SK-N-SH (cell line): Measurements from ENCODE around the gene C1QL1. TPM values are rescaled to one million over a fixed set of nuclear protein-coding genes. Genes with fewer than 3 reads are reported as not detected.

Experiments
- CTCF ChIA-PET: fragments of 300-600, 350-600 bp; formaldehyde crosslinking; extraction: SDS; loops from one replicate; lab custom pipeline; 2021; lab: Yijun Ruan, JAX
- POLR2A ChIA-PET: fragments of 350-600 bp; sonication (Branson Sonifier 250); formaldehyde crosslinking; extraction: SDS; loops from one replicate; lab custom pipeline; 2020; ENCODE audit warnings: antibody characterized with exemption, inconsistent platforms; lab: Yijun Ruan, JAX
- DNase-seq: peaks from one replicate; pipeline ENCODE4 v3.0.0; 2012
- H2AFZ ChIP-seq: fragments of 200-600 bp; sonication (generic); 2 replicates; pipeline ENCODE4 v1.8.1; 2016; ENCODE audit warnings: antibody characterized with exemption, mild to moderate bottlenecking, low read depth
- H3F3A ChIP-seq: fragments of 200-600 bp; sonication (generic); replicated peaks from 2 replicates; pipeline ENCODE3; 2016; ENCODE audit warnings: antibody characterized with exemption, mild to moderate bottlenecking; ENCODE audit not compliant: insufficient read depth
- H3K27ac ChIP-seq, 2 experiments: fragments of 200-500 bp in 1 of 2; fragments of 200-600 bp in 1 of 2; sonication (Bioruptor generic) in 1 of 2; sonication (generic), shearing (Covaris generic) in 1 of 2; 2 replicates each; pipeline versions ENCODE4 v1.5.1 to v1.6.1; 2014 to 2016; ENCODE audit warnings: low read depth in 2 of 2, inconsistent platforms in 1 of 2, low read length in 1 of 2, mild to moderate bottlenecking in 1 of 2, mixed read lengths in 1 of 2
- H3K27me3 ChIP-seq: fragments of 200-600 bp; sonication (generic), shearing (Covaris generic); 2 replicates; pipeline ENCODE4 v1.6.1; 2016; ENCODE audit warnings: mixed run types; ENCODE audit not compliant: insufficient read depth
- H3K36me3 ChIP-seq, 2 experiments: fragments of 200-500 bp in 1 of 2; fragments of 200-600 bp in 1 of 2; sonication (Bioruptor generic) in 1 of 2; sonication (generic) in 1 of 2; replicated peaks in 1 of 2; 2 replicates each; pipeline versions ENCODE3 to v1.5.1; 2014 to 2016; ENCODE audit warnings: low read length in 1 of 2, mild to moderate bottlenecking in 1 of 2; ENCODE audit not compliant: insufficient read depth in 2 of 2, control insufficient read depth in 1 of 2
- H3K4me1 ChIP-seq, 2 experiments: fragments of 200-500 bp in 1 of 2; fragments of 200-600 bp in 1 of 2; sonication (Bioruptor generic) in 1 of 2; sonication (generic), shearing (Covaris generic) in 1 of 2; 2 replicates each; pipeline versions ENCODE4 v1.5.1 to v1.6.1; 2014 to 2016; ENCODE audit warnings: low read depth in 1 of 2, low read length in 1 of 2, mixed run types in 1 of 2; ENCODE audit not compliant: insufficient read depth in 2 of 2, control insufficient read depth in 1 of 2
- H3K4me2 ChIP-seq: fragments of 200-600 bp; sonication (generic), shearing (Covaris generic); 2 replicates; pipeline ENCODE4 v1.6.1; 2017; ENCODE audit warnings: mixed run types
- H3K4me3 ChIP-seq, 2 experiments: fragments of 200-500 bp in 1 of 2; fragments of 200-600 bp in 1 of 2; sonication (Bioruptor generic) in 1 of 2; sonication (generic), shearing (Covaris generic) in 1 of 2; 2 replicates each; pipeline versions ENCODE4 v1.5.1 to v1.8.1; 2014 to 2016; ENCODE audit warnings: low read depth in 2 of 2, inconsistent platforms in 1 of 2, low read length in 1 of 2, mild to moderate bottlenecking in 1 of 2, mixed read lengths in 1 of 2, moderate library complexity in 1 of 2
- H3K79me2 ChIP-seq: fragments of 200-600 bp; sonication (generic); 2 replicates; pipeline ENCODE4 v1.8.1; 2017; ENCODE audit warnings: mild to moderate bottlenecking; ENCODE audit not compliant: insufficient read depth
- H3K9ac ChIP-seq: fragments of 200-600 bp; sonication (generic); 2 replicates; pipeline ENCODE4 v1.6.1; 2017; ENCODE audit warnings: mixed run types
- H3K9me2 ChIP-seq: fragments of 200-600 bp; sonication (generic); 2 replicates; pipeline ENCODE4 v1.6.1; 2017; ENCODE audit warnings: mixed run types
- H3K9me3 ChIP-seq: fragments of 200-600 bp; sonication (generic); 2 replicates; pipeline ENCODE4 v1.6.1; 2017; ENCODE audit warnings: mixed run types, mild to moderate bottlenecking, moderate library complexity
- H4K20me1 ChIP-seq: fragments of 200-600 bp; sonication (generic); 2 replicates; pipeline ENCODE4 v1.6.1; 2017; ENCODE audit warnings: mild to moderate bottlenecking, mixed run types; ENCODE audit not compliant: insufficient read depth
- CHD2 ChIP-seq: fragments of 150-350 bp; IDR thresholded peaks from 2 replicates; pipeline ENCODE4 v1.6.1; 2018; ENCODE audit warnings: low read length; ENCODE audit not compliant: partially characterized antibody
- ELF1 ChIP-seq: IDR thresholded peaks from 2 replicates; pipeline ENCODE4 v1.4.0; 2012
- EZH2phosphoT487 ChIP-seq: fragments of 200-600 bp; sonication (generic); IDR thresholded peaks from 2 replicates; pipeline ENCODE4 v1.6.1; 2017; ENCODE audit warnings: low read depth, mixed run types, mild to moderate bottlenecking, antibody characterized with exemption, moderate library complexity, borderline replicate concordance
- GABPA ChIP-seq: IDR thresholded peaks from 2 replicates; pipeline ENCODE4 v1.4.0; 2012; ENCODE audit warnings: low read depth, mild to moderate bottlenecking
- GATA2 ChIP-seq: sonication (generic); formaldehyde crosslinking; IDR thresholded peaks from 2 replicates; pipeline ENCODE4 v1.5.0; 2020; ENCODE audit warnings: mild to moderate bottlenecking, missing genetic modification reagents
- MAX ChIP-seq: IDR thresholded peaks from 2 replicates; pipeline ENCODE4 v1.4.0; 2012; ENCODE audit warnings: low read depth
- NFIC ChIP-seq: IDR thresholded peaks from 2 replicates; pipeline ENCODE4 v1.4.0; 2012; ENCODE audit warnings: borderline replicate concordance
- NRF1 ChIP-seq: IDR thresholded peaks from 2 replicates; pipeline ENCODE4 v1.6.1; 2012; ENCODE audit warnings: low read depth, mild to moderate bottlenecking, low read length
- RAD21 ChIP-seq: IDR thresholded peaks from 2 replicates; pipeline ENCODE4 v1.6.1; 2012; ENCODE audit warnings: mild to moderate bottlenecking, low read length
- RCOR1 ChIP-seq: fragments of 150-350 bp; IDR thresholded peaks from 2 replicates; pipeline ENCODE4 v1.6.1; 2017; ENCODE audit warnings: antibody characterized with exemption, low read length
- REST ChIP-seq: IDR thresholded peaks from 2 replicates; pipeline ENCODE4 v1.6.1; 2012; ENCODE audit warnings: mild to moderate bottlenecking, low read depth, low read length, moderate library complexity
- RFX5 ChIP-seq: IDR thresholded peaks from 2 replicates; pipeline ENCODE4 v1.6.1; 2012; ENCODE audit warnings: mild to moderate bottlenecking, improper control_type of control experiment, low read length
- RXRA ChIP-seq: IDR thresholded peaks from 2 replicates; pipeline ENCODE4 v1.4.0; 2012; ENCODE audit warnings: low read depth, mild to moderate bottlenecking, borderline replicate concordance
- SIN3A ChIP-seq: IDR thresholded peaks from 2 replicates; pipeline ENCODE4 v1.6.1; 2012; ENCODE audit warnings: low read depth, mild to moderate bottlenecking, low read length, moderate library complexity, borderline replicate concordance
- TCF12 ChIP-seq: IDR thresholded peaks from 2 replicates; pipeline ENCODE4 v1.4.0; 2012
- TEAD4 ChIP-seq: IDR thresholded peaks from 2 replicates; pipeline ENCODE4 v1.4.0; 2012; ENCODE audit warnings: mild to moderate bottlenecking, borderline replicate concordance; ENCODE audit not compliant: insufficient read depth
- USF2 ChIP-seq: fragments of 150-350 bp; IDR thresholded peaks from 2 replicates; pipeline ENCODE4 v1.6.1; 2017; ENCODE audit warnings: antibody characterized with exemption, low read length, low read depth, borderline replicate concordance
- ZBTB33 ChIP-seq: IDR thresholded peaks from 2 replicates; pipeline ENCODE4 v1.4.0; 2012; ENCODE audit warnings: low read depth, borderline replicate concordance
- WGBS: methylation state at CpG from one replicate; pipeline ENCODE4 v1.1.6; 2017; ENCODE audit warnings: low lambda C conversion rate; 5-methylcytosine and 5-hydroxymethylcytosine counted together
- polyA plus RNA-seq, 3 experiments: library from polyadenylated mRNA; depleted of rRNA; stranded (reverse); fragments of >200 nt; gene quantifications; 2 replicates each; pipeline ENCODE4 v1.2.3, GENCODE V29; 2012
- TF ChIP-seq, protein P1 (sequence below): fragments of 200-600 bp; sonication (generic); IDR thresholded peaks from 2 replicates; pipeline ENCODE4 v1.6.1; 2017; ENCODE audit warnings: antibody characterized with exemption, mild to moderate bottlenecking, moderate library complexity

C1QL1 gene
- polyA plus RNA-seq, 1 of the 3 experiments (the other 2 are of a cell fraction), result 11.9 TPM

GRCh38 chr17:44978807-44979206, 10.7 kb upstream of the C1QL1 start:
- no peak overlapping the region for H3K4me3 ChIP-seq
- no peak for DNase-seq
- H2AFZ ChIP-seq, result no peak overlapping the region
- H3K9ac ChIP-seq, result no peak overlapping the region
- no peaks in the 10 kb centered on the region for H3K79me2 ChIP-seq
- TF ChIP-seq ELF1, result no peak
- no peak for TF ChIP-seq USF2
- no peak for TF ChIP-seq SIN3A
- no peak for TF ChIP-seq RAD21
- TF ChIP-seq ZBTB33, result no peak
- no peak for TF ChIP-seq TCF12
- TF ChIP-seq TEAD4, result no peak
- TF ChIP-seq GABPA, result no peak
- TF ChIP-seq NFIC, result no peak
- TF ChIP-seq CHD2, result no peak
- no peak for TF ChIP-seq REST
- no peak for TF ChIP-seq NRF1
- no peak for TF ChIP-seq RXRA
- TF ChIP-seq GATA2 (CRISPR knock-in tag), result no peak
- no peak for TF ChIP-seq RCOR1
- TF ChIP-seq EZH2phosphoT487, result no peak
- TF ChIP-seq MAX, result no peak
- TF ChIP-seq RFX5, result no peak
- TF ChIP-seq, protein P1, sequence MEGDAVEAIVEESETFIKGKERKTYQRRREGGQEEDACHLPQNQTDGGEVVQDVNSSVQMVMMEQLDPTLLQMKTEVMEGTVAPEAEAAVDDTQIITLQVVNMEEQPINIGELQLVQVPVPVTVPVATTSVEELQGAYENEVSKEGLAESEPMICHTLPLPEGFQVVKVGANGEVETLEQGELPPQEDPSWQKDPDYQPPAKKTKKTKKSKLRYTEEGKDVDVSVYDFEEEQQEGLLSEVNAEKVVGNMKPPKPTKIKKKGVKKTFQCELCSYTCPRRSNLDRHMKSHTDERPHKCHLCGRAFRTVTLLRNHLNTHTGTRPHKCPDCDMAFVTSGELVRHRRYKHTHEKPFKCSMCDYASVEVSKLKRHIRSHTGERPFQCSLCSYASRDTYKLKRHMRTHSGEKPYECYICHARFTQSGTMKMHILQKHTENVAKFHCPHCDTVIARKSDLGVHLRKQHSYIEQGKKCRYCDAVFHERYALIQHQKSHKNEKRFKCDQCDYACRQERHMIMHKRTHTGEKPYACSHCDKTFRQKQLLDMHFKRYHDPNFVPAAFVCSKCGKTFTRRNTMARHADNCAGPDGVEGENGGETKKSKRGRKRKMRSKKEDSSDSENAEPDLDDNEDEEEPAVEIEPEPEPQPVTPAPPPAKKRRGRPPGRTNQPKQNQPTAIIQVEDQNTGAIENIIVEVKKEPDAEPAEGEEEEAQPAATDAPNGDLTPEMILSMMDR, result no peak
- WGBS, result 74% methylated on average over 4 of the region's 5 CpGs
- H3K36me3 ChIP-seq, result no peaks in the 10 kb centered on the region
- no peaks in the 10 kb centered on the region for H3K27me3 ChIP-seq
- peaks cover 0 to 18% of the 10 kb centered on the region in 2 experiments; a peak in 1 of 4 replicates for H3K4me1 ChIP-seq
- H3K9me3 ChIP-seq, result no peaks in the 10 kb centered on the region
- no peaks in the 10 kb centered on the region for H3F3A ChIP-seq
- H3K27ac ChIP-seq, result no peak overlapping the region
- H4K20me1 ChIP-seq, result no peaks in the 10 kb centered on the region
- ChIA-PET POLR2A (no interaction called here), CTCF (interaction anchor here (0.8 to 3.3 kb wide), 7 partner anchors 10 to 201 kb away, joined by 3 to 20 read pairs (median 7); partner anchors contain the start of genes C1QL1 and PLCD3)
- H3K4me2 ChIP-seq, result no peak overlapping the region
- no peaks in the 10 kb centered on the region for H3K9me2 ChIP-seq
